HEK293T (cell line): Measurements from ENCODE around the gene ANK3.

ENCODE experiments used
- BHLHE40 ChIP-seq: fragments of 450-650 bp; IDR thresholded peaks from 2 replicates; pipeline ENCODE4 v1.6.1; 2016; ENCODE audit warnings: mild to moderate bottlenecking, moderate library complexity, borderline replicate concordance
- FOXA1 ChIP-seq: fragments of 450-650 bp; IDR thresholded peaks from 2 replicates; pipeline ENCODE4 v1.6.1; 2016; ENCODE audit warnings: mild to moderate bottlenecking
- FOXM1 ChIP-seq: fragments of 450-650 bp; IDR thresholded peaks from 2 replicates; pipeline ENCODE4 v1.6.1; 2017; ENCODE audit warnings: mild to moderate bottlenecking, borderline replicate concordance
- L3MBTL2 ChIP-seq: fragments of 450-650 bp; conservative IDR thresholded peaks from 2 replicates; pipeline ENCODE4 v1.6.1; 2016; ENCODE audit warnings: mild to moderate bottlenecking
- NFRKB ChIP-seq: fragments of 450-650 bp; IDR thresholded peaks from 2 replicates; pipeline ENCODE4 v1.6.1; 2016; ENCODE audit warnings: mild to moderate bottlenecking, moderate library complexity
- SP1 ChIP-seq: fragments of 450-650 bp; IDR thresholded peaks from 2 replicates; pipeline ENCODE4 v1.6.1; 2017
- SUZ12 ChIP-seq: fragments of 450-650 bp; IDR thresholded peaks from 2 replicates; pipeline ENCODE4 v1.6.1; 2016; ENCODE audit warnings: mild to moderate bottlenecking

GRCh38 chr10:60290558-60290957 is 99.1 kb downstream of the ANK3 start:
- TF ChIP-seq FOXA1 (no peak), BHLHE40 (no peak), SUZ12 (no peak), SP1 (no peak), NFRKB (no peak), L3MBTL2 (no peak), FOXM1 (no peak)
